Measurements from ENCODE around the gene RAB22A. TPM values are rescaled to one million over a fixed set of nuclear protein-coding genes. Genes with fewer than 3 reads are reported as not detected.

Gene RAB22A
- total and polyA plus RNA-seq, 9 of the 15 experiments (the other 6 are each of a cell fraction or from before 2014, with no cell fraction given), result 1.1 to 8.0 (median 6.7) TPM

GRCh38 chr20:58389324-58389967, 79.9 kb downstream of the RAB22A start (continued):
- no peak for TF ChIP-seq E2F8 (IDR thresholded peaks at IDR 0.05; ENCODE audit: low read depth, partially characterized antibody)
- TF ChIP-seq FIP1L1 (IDR thresholded peaks at IDR 0.05; ENCODE audit: low read depth, low read length, poor library complexity, severe bottlenecking), result peak; percentile 66
- no peak for TF ChIP-seq ZKSCAN3 (CRISPR knock-in tag; IDR thresholded peaks at IDR 0.05)
- TF ChIP-seq GABPA (tag; conservative IDR thresholded peaks at IDR 0.05; ENCODE audit: low read depth), result peak; percentile 31; the same call in 1 of the 2 replicates
- no peak for TF ChIP-seq ZNF431 (CRISPR knock-in tag; IDR thresholded peaks at IDR 0.05)
- TF ChIP-seq ZNF511 (CRISPR knock-in tag; IDR thresholded peaks at IDR 0.05), result peak; percentile 85; the same call in 1 of the 2 replicates
- no peak for TF ChIP-seq ZNF398 (CRISPR knock-in tag; IDR thresholded peaks at IDR 0.05)
- peak; percentile 33; the same call in 1 of the 2 replicates for TF ChIP-seq CEBPG (CRISPR knock-in tag; IDR thresholded peaks at IDR 0.05)
- TF ChIP-seq CEBPG (tag; conservative IDR thresholded peaks at IDR 0.05 in 1 of 2, IDR thresholded peaks at IDR 0.05 in 1 of 2), result no peak
- no peak for TF ChIP-seq SMARCE1 (IDR thresholded peaks at IDR 0.05)
- TF ChIP-seq USF2 (CRISPR knock-in tag; IDR thresholded peaks at IDR 0.05), result peak; percentile 17; the same call in 1 of the 2 replicates
- no peak for TF ChIP-seq ZEB2 (IDR thresholded peaks at IDR 0.05)
- TF ChIP-seq POU5F1 (IDR thresholded peaks at IDR 0.05; ENCODE audit: borderline replicate concordance, low read depth, low read length, partially characterized antibody), result no peak
- TF ChIP-seq BRF2 (IDR thresholded peaks at IDR 0.05; ENCODE audit: borderline replicate concordance, insufficient read depth, insufficient read length), result no peak
- no peak for TF ChIP-seq ZNF707 (CRISPR knock-in tag; conservative IDR thresholded peaks at IDR 0.05)
- no peak for TF ChIP-seq ELK3 (CRISPR knock-in tag; IDR thresholded peaks at IDR 0.05)
- no peak for TF ChIP-seq HSF4 (CRISPR knock-in tag; IDR thresholded peaks at IDR 0.05; ENCODE audit: borderline replicate concordance)
- TF ChIP-seq HDAC1 (IDR thresholded peaks at IDR 0.05), result peak in 1 of 2 experiments; percentile 22; a peak in 1 of 4 replicates
- TF ChIP-seq BHLHE40 (IDR thresholded peaks at IDR 0.05; ENCODE audit: low read length), result 0 out of 2 replicates have a peak, but pooled peaks have one; percentile 13
